Measurements from ENCODE around the gene ZNF213. TPM values are rescaled to one million over a fixed set of nuclear protein-coding genes. Genes with fewer than 3 reads are reported as not detected.

The ZNF213 gene
- polyA plus RNA-seq, 3 donors, result 1.5 to 2.6 (median 1.8) TPM

- H3K36me3 Mint-ChIP-seq, result no peaks in the 10 kb centered on the region
- Histone ChIP-seq H3K27ac (ENCODE audit: low read depth in 1 of 2, low read length in 2 of 2) (no peak overlapping the region), H3K27me3 (ENCODE audit: control insufficient read depth in 2 of 2, insufficient read depth in 2 of 2, low read length in 2 of 2) (no peaks in the 10 kb centered on the region), H4K20me1 (ENCODE audit: insufficient read depth, low read length) (no peaks in the 10 kb centered on the region), H3K36me3 (replicated peaks in 1 of 2; ENCODE audit: control insufficient read depth in 1 of 2, insufficient read depth in 2 of 2, low read length in 2 of 2) (no peaks in the 10 kb centered on the region), H3K4me1 (ENCODE audit: control insufficient read depth in 1 of 2, insufficient read depth in 2 of 2, low read length in 2 of 2) (peaks cover 24 to 25% of the 10 kb centered on the region in 2 donors), H3K9me3 (replicated peaks in 1 of 2; ENCODE audit: control insufficient read depth in 1 of 2, insufficient read depth in 1 of 2, low read length in 2 of 2) (no peaks in the 10 kb centered on the region), H3K4me2 (replicated peaks; ENCODE audit: extremely low read depth, low read length, poor library complexity, severe bottlenecking) (no peak overlapping the region), H3K9ac (ENCODE audit: insufficient read depth, low read length, poor library complexity, severe bottlenecking) (no peak overlapping the region), H3K4me3 (replicated peaks in 1 of 3; ENCODE audit: low read depth in 2 of 3, low read length in 3 of 3) (no peak overlapping the region), H3K79me2 (ENCODE audit: insufficient read depth, low read length) (no peaks in the 10 kb centered on the region), H2AFZ (ENCODE audit: insufficient read depth, low read depth, low read length, poor library complexity, severe bottlenecking) (no peak overlapping the region)
- H3K9me3 Mint-ChIP-seq, result no peaks in the 10 kb centered on the region
- peak; percentile 40 to 56 (median 52) for DNase-seq
- intact Hi-C loops (cut with micrococcal nuclease), result no loop called here
- peak; percentile 62 for TF ChIP-seq CTCF (IDR thresholded peaks at IDR 0.05)
- WGBS (ENCODE audit: insufficient coverage), result 94% methylated on average over 10 of the region's 22 CpGs
- H3K27me3 Mint-ChIP-seq (ENCODE audit: low read depth in 3 of 3), result peaks cover 8 to 12% (median 9%) of the 10 kb centered on the region in 3 donors
- peak overlapping the region in 2 of 7 donors; percentile 15 to 48 for H3K27ac Mint-ChIP-seq
- peaks cover 26% of the 10 kb centered on the region for H3K4me1 Mint-ChIP-seq
- H3K4me3 Mint-ChIP-seq, result no peak overlapping the region
Observed at GRCh38 chr16:3094289-3095027, 40.4 kb upstream of the ZNF213 start.

DNA sequence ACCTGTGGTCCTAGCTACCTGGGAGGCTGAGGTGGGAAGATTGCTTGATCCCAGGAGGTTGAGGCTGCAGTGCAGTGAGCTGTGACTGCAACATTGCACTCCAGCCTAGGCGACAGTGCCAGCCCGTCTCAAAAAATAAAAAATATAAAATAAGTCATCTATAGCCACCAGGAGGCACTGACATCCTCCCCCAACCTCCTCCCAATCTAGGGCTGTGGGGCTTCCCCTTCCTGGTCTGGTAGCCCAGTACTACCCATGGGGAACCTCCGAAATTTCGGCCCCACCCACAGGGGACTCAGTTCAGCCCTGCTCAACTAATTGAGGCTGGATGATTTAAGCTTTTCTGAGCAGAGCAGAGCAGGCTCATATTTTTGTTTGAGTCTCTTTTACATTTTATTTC, 39.0 kb upstream of the ZNF213 start:
- peak; percentile 84 to 92 (median 92) for DNase-seq
- H3K79me2 ChIP-seq (ENCODE audit: insufficient read depth, low read length), result no peaks in the 10 kb centered on the region
- Mint-ChIP-seq H3K27ac (peak overlapping the region; percentile 67 to 93 (median 85)), H3K27me3 (ENCODE audit: low read depth in 3 of 3) (peaks cover 10 to 11% (median 10%) of the 10 kb centered on the region in 3 donors), H3K9me3 (no peaks in the 10 kb centered on the region), H3K4me3 (no peak overlapping the region), H3K4me1 (peaks cover 36% of the 10 kb centered on the region), H3K36me3 (no peaks in the 10 kb centered on the region)
- H3K27ac ChIP-seq (ENCODE audit: low read depth in 1 of 2, low read length in 2 of 2), result peak overlapping the region; percentile 42 to 77
- H2AFZ ChIP-seq (ENCODE audit: insufficient read depth, low read depth, low read length, poor library complexity, severe bottlenecking), result peak overlapping the region; percentile 33
- no peaks in the 10 kb centered on the region for H4K20me1 ChIP-seq (ENCODE audit: insufficient read depth, low read length)
- H3K9me3 ChIP-seq (replicated peaks in 1 of 2; ENCODE audit: control insufficient read depth in 1 of 2, insufficient read depth in 1 of 2, low read length in 2 of 2), result no peaks in the 10 kb centered on the region
- H3K4me2 ChIP-seq (replicated peaks; ENCODE audit: extremely low read depth, low read length, poor library complexity, severe bottlenecking), result peak overlapping the region; percentile 47
- intact Hi-C loops (cut with micrococcal nuclease), result loop anchor here in 1 of 2 donors (1.0 kb wide), 1 partner anchor 33 kb away; no protein-coding TSS in a partner anchor
- peak overlapping the region in 1 of 3 experiments; percentile 25 for H3K4me3 ChIP-seq (replicated peaks in 1 of 3; ENCODE audit: low read depth in 2 of 3, low read length in 3 of 3)
- no peak overlapping the region for H3K9ac ChIP-seq (ENCODE audit: insufficient read depth, low read length, poor library complexity, severe bottlenecking)
- H3K27me3 ChIP-seq (ENCODE audit: control insufficient read depth in 2 of 2, insufficient read depth in 2 of 2, low read length in 2 of 2), result no peaks in the 10 kb centered on the region
- H3K4me1 ChIP-seq (ENCODE audit: control insufficient read depth in 1 of 2, insufficient read depth in 2 of 2, low read length in 2 of 2), result peaks cover 36 to 38% of the 10 kb centered on the region in 2 donors
- no peaks in the 10 kb centered on the region for H3K36me3 ChIP-seq (replicated peaks in 1 of 2; ENCODE audit: control insufficient read depth in 1 of 2, insufficient read depth in 2 of 2, low read length in 2 of 2)
- TF ChIP-seq CTCF (IDR thresholded peaks at IDR 0.05), result peak; percentile 68
- no CpG with 5 or more reads among the region's 4 CpGs for WGBS (ENCODE audit: insufficient coverage)

Data from CD14-positive monocyte (primary cell).